ENCODE results near the gene CXCR3. TPM values are rescaled to one million over a fixed set of nuclear protein-coding genes. Genes with fewer than 3 reads are reported as not detected.

The CXCR3 gene
- total RNA-seq, 1 donor from 2014 or later: 1.6 TPM

DNA sequence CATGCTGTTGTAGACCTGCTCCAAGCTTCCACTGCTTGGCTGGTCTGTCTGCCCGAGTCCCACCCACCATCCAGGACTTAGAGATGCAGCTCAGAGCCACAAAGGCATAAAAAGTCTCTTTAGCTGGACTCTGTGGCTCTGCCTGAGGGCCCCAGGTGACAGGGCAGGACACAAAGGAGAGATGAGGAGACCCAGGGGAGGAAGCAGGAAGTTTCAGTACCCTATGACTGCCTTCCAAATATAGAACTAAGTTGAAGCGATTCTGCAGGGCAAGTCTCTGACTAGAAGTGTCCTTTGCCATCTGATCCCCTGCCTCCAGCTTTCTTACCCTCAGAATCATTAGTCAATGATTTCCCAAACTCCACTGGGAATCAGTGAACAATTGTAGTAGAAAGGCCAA, 11.2 kb upstream of the CXCR3 start:
- TF ChIP-seq, protein P1, sequence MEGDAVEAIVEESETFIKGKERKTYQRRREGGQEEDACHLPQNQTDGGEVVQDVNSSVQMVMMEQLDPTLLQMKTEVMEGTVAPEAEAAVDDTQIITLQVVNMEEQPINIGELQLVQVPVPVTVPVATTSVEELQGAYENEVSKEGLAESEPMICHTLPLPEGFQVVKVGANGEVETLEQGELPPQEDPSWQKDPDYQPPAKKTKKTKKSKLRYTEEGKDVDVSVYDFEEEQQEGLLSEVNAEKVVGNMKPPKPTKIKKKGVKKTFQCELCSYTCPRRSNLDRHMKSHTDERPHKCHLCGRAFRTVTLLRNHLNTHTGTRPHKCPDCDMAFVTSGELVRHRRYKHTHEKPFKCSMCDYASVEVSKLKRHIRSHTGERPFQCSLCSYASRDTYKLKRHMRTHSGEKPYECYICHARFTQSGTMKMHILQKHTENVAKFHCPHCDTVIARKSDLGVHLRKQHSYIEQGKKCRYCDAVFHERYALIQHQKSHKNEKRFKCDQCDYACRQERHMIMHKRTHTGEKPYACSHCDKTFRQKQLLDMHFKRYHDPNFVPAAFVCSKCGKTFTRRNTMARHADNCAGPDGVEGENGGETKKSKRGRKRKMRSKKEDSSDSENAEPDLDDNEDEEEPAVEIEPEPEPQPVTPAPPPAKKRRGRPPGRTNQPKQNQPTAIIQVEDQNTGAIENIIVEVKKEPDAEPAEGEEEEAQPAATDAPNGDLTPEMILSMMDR (IDR thresholded peaks at IDR 0.05): no peak
- H3K27me3 ChIP-seq: no peaks in the 10 kb centered on the region
- H3K4me1 ChIP-seq: no peaks in the 10 kb centered on the region
- intact Hi-C loops (cut with DNase I): no loop called here
- ATAC-seq: no peak
- no peak for DNase-seq
- H3K36me3 ChIP-seq: no peaks in the 10 kb centered on the region
- H3K27ac ChIP-seq: no peak overlapping the region
- no peaks in the 10 kb centered on the region for H3K9me3 ChIP-seq
- no peak overlapping the region for H3K4me3 ChIP-seq

DNA sequence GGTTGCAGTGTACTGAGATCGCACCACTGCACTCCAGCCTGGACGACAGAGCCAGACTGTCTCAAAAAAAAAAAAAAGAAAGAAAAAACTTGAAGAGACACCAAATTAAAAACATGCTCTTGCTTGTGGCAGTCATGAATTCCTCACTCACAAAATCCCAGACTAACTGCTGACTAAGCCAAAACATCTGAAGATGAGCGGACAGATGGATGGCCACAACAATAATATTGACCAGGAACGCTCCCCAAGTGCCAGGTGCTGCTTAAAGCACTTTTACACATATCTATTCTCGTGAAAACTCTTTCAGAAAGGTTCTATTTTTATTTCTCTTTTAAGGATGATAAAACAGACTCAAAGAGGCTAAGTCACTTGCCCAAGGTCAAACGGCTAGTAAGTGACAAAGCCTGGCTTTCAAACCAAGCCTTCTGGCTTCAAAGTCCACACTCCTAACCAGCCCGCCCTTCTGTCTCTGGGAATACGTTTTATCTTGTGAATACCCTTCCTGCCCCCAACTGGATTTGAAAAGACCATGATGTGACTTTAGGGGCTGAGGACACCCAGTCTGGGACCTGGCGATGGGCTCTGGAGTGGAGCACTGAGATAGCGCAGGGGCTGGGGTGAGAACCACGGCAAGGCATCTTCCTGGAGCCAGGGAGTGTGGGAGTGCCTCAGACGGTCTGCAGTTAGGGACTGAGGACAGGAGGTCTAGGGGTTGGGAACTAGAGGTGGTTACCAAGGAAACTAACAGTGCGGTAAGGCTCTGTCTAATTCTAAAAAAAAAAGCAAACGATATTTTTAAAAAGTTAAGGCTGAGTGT, 9.5 kb upstream of the CXCR3 start:
- Histone ChIP-seq H3K36me3 (no peaks in the 10 kb centered on the region), H3K4me3 (no peak overlapping the region), H3K4me1 (peaks cover 5% of the 10 kb centered on the region), H3K27ac (no peak overlapping the region), H3K27me3 (no peaks in the 10 kb centered on the region), H3K9me3 (no peaks in the 10 kb centered on the region)
- ATAC-seq (no peak), DNase-seq (no peak)
- intact Hi-C loops (cut with DNase I): no loop called here
- TF ChIP-seq, protein P1 (IDR thresholded peaks at IDR 0.05): no peak

DNA sequence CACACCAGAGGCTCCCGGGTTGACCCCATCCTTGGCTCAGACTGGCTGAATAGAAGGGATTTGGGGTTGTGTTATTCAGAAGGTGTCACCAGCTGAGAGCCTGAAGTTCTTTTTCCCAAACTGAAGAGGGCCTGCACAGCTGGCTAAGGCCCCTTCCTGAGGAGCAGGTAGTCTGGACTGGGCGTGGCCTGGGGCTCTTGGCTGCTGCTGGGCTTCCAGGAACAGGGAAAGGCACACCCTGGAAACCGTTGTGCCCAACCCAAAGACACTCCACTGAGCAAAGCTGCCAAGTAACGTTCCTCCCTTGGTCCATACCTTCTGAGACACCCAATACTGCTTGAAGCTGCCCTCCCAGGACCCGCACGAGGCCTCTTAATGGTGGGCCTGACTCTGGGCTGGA, 8.3 kb upstream of the CXCR3 start:
- TF ChIP-seq, protein P1 (IDR thresholded peaks at IDR 0.05): no peak
- Histone ChIP-seq H3K27me3 (no peaks in the 10 kb centered on the region), H3K9me3 (no peaks in the 10 kb centered on the region), H3K27ac (no peak overlapping the region), H3K4me3 (no peak overlapping the region), H3K36me3 (no peaks in the 10 kb centered on the region), H3K4me1 (peaks cover 15% of the 10 kb centered on the region)
- ATAC-seq (peak; percentile 68), DNase-seq (no peak)
- intact Hi-C loops (cut with DNase I): no loop called here

DNA sequence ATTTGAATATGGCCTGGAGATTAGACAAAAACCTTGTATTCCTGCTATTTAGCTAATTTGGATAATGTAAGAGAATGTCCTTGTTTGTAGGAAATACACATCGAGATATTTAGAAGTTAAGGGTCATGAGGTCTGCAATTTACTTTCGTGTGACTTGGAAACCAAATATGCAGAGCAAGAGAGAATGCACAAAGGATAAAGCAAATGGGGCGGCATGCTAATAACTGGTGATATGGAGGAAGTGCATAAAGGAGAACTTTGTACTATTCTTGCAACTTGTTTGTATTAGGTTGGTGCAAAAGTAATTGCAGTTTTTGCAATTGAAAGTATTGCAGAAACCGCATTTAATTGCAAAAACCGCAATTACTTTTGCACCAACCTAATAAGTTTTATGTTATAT, 7.2 kb upstream of the CXCR3 start:
- TF ChIP-seq, protein P1 (IDR thresholded peaks at IDR 0.05): no peak
- ATAC-seq (no peak), DNase-seq (no peak)
- Histone ChIP-seq H3K27me3 (no peaks in the 10 kb centered on the region), H3K27ac (no peak overlapping the region), H3K4me1 (peaks cover 15% of the 10 kb centered on the region), H3K4me3 (no peak overlapping the region), H3K36me3 (no peaks in the 10 kb centered on the region), H3K9me3 (no peaks in the 10 kb centered on the region)
- intact Hi-C loops (cut with DNase I): no loop called here

DNA sequence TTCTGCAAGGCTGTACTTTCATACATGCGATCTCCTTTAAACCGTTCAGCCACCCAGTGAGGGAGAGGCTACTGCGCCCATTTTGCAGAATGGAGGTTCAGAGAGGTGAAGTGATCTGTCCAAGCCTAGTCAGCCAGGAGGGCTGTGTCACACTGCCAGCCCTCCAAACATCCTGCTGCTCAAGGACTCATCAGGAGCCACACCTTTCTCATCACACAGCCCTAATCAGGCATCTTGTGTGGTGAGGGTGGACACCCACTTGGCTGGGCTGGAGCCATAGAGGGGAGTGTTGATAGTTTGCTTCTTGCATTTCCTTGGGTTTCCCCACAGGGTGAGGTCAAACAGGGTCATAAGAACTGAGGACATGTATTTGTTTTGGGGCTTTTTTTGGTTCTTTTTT, 5.4 kb upstream of the CXCR3 start:
- Histone ChIP-seq H3K4me3 (no peak overlapping the region), H3K36me3 (no peaks in the 10 kb centered on the region), H3K27ac (peak overlapping the region; percentile 80), H3K27me3 (no peaks in the 10 kb centered on the region), H3K9me3 (no peaks in the 10 kb centered on the region), H3K4me1 (peaks cover 15% of the 10 kb centered on the region)
- no peak for ATAC-seq
- no peak for DNase-seq
- intact Hi-C loops (cut with DNase I): no loop called here
- TF ChIP-seq, protein P1 (IDR thresholded peaks at IDR 0.05): no peak
